PC-3 (cell line): ENCODE results near the gene RPL5.

Experiments used
- CTCF ChIP-seq: fragments of 300-600 bp; sonication (generic); conservative IDR thresholded peaks from 2 replicates; pipeline ENCODE4 v1.5.1; 2017; ENCODE audit warnings: antibody characterized with exemption, low read depth, mild to moderate bottlenecking, low read length
- EZH2 ChIP-seq: fragments of 300-600 bp; sonication (generic); IDR thresholded peaks from one replicate; pipeline ENCODE4 v1.6.1; 2017; ENCODE audit warnings: antibody characterized with exemption, mild to moderate bottlenecking, low read length; ENCODE audit not compliant: unreplicated experiment

GRCh38 chr1:92854101-92854785 is 22.4 kb downstream of the RPL5 start:
- TF ChIP-seq CTCF = no peak
- TF ChIP-seq EZH2 = no peak
